Activated T-helper 9 cell treated with anti-CD3 and anti-CD28 coated beads, Interleukin-2, amount 50 U/mL, for 16 hours (primary cell): ENCODE measurements around the gene C2CD2L.
"Not testable (repeated sequence)": the region's sequence is repeated elsewhere in the genome, so short reads cannot be mapped to it uniquely, and the experiment has no call there.

Experiments used
- DNase-seq: peaks from one replicate; pipeline ENCODE4 v3.0.0-alpha.2; 2020; ENCODE audit warnings: low read depth

The C2CD2L gene

DNA sequence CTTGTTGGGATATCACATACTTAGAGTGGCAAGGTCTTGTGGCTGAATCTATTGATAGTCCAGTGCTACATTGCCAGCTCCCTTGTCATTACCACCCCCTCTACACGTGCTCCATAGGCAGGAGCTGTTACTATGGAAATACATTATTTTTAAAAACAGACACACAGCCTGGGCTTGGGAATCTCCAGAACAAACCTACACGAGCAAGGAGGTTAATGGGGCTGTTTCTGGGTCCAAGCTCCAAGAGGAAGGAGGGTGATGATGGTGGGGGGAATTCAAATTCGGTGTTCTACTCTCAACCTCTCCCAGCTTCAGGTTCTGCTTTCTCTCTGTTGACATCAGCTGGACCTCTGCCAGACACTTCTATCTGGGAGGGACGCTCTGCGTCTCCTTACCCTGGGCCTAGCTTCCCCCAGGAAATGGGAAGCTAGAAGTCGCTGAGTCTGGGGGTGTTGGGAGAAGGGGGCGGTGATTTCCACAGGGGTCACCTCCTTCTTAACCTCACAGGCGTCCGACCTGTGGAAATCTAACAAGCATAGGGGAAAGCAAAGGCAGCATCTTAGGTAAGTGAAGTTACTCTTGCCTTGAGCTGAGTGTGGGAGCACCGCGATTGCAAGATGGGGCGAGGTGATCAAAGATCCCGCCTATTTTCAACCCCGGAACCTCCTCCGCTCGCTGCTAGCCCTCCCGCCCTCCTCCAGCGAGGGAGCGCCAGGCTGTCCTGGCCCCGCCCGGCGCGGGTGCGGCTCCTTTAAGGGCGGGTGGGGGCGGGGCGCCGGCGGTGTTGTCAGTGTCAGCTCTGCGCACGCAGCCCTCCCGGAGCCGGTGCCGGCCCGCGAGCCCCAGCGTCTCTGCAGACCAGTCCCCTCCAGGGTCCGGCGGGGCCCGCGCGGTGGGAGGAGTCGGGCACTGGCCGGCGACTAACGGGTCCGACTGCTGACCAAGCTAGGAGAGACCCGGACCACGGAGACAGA, at the start of gene C2CD2L:
Gene C2CD2L, plus strand, starts transcription at position 781 of the 974 bp plus-strand sequence. CDS start 398 bp downstream, outside the sequence.
- peak; percentile 89 for DNase-seq

DNA sequence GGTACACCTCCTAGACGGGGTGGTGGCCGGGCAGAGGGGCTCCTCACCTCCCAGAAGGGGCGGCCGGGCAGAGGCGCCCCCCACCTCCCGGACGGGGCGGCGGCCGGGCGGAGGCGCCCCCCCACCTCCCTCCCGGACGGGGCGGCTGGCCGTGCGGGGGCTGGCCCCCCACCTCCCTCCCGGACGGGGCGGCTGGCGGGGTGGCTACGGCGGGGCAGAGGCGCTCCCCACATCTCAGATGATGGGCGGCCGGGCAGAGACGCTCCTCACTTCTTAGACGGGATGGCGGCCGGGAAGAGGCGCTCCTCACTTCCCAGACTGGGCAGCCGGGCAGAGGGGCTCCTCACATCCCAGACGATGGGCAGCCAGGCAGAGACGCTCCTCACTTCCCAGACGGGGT, 48.0 kb upstream of the C2CD2L start:
- not testable (repeated sequence) for DNase-seq

DNA sequence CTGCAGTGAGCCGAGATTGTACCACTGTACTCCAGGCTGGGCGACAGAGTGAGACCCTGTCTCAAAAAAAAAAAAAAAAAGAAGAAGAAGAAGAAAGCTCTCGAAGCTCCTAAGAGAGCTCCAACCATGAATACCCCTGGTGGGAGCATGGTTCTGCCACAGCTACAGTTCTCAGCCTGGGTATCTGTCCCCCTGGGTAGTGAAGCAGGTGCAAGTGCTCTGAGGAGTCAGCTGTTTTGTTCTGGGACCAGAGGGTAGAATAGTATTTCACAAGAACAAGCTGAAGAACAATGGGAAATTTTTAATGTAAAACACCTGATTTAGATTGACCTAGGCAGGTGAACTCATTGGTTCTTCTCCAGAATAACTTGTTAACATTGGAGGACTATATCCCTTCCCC, 45.9 kb upstream of the C2CD2L start:
- no peak for DNase-seq

DNA sequence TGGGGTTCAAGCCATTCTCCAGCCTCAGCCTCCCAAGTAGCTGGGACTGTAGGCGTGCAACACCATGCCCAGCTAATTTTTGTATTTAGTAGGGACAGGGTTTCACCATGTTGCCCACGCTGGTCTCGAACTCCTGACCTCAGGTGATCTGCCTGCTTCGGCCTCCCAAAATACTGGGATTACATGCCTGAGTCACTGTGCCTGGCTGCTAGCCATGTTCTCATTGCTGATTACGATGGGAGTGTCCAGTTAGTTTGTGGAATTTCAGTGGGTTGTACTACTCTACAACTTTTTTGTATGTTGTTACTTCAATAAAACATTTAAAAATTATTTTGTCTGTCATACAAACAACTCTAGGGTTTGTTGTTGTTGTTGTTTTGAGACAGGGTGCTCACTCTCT, 44.4 kb upstream of the C2CD2L start:
- DNase-seq: no peak

DNA sequence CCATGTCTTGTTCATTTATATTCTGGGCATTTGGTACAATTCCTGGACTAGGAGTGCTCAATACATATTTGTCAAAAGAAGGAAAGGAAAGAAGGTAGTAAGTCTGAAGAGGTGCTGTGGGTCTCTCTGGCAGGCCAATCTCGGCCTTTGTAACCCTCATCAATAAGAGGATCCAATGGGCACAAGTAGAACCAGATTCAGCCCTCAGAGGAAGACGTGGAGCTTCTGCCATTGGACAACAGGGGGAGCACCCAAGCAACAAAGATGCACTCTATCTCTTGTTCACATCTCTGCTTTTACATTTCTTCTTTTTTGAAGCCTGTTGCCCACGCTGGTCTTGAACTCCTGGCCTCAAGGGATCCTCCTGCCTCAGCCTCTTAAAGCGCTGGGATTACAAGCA, 41.8 kb upstream of the C2CD2L start:
- no peak for DNase-seq

DNA sequence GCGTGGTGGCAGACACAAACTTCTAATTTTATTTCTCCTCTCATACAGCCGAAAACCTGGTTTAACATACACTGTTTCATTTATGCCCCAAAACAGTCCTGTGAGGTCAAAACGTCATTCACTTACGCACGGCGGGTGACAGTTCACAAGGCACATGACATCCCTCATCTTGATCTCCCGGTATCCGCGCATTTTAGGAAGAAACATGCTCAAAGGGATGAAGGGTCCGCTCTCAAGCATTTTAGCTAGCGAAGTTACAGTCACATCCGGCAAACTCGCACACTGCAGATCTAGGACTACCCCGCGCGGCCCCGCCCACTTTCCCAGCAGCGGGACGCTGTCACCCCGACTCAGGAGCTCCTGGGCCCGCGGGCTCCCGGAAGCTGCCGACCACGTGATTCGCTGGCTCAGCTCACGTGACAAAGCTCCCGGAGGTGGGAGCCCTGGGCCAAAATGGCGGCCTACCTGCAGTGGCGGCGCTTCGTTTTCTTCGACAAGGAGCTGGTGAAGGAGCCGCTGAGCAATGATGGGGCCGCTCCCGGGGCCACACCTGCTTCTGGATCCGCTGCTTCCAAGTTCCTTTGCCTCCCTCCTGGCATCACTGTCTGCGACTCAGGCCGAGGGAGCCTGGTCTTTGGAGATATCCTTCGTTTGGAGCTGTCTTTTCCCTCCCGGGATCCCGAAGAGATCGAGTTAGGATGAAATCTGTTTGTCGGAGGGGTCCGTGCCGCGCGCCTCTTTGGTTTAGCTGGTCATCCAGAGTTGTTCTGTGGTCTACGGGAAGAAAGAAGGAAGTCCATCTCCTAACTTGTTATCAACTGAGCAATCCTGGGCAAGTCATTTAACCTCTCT, 39.5 kb upstream of the C2CD2L start, which contains the start of gene VPS11:
Gene VPS11, plus strand, starts transcription at position 448 of the 852 bp plus-strand sequence. Its CDS starts 6 bp downstream, at position 454.
- peak; percentile 97 for DNase-seq

DNA sequence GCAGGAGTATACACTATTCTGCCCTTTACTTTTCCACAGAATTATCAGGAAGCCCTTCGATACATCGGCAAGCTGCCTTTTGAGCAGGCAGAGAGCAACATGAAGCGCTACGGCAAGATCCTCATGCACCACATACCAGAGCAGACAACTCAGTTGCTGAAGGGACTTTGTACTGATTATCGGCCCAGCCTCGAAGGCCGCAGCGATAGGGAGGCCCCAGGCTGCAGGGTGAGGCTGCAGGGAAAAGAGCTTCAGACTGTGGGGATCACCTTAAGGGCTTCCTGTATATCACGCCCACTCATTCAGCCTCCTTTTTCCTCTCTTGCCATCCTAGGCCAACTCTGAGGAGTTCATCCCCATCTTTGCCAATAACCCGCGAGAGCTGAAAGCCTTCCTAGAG, 29.3 kb upstream of the C2CD2L start:
- DNase-seq: no peak

DNA sequence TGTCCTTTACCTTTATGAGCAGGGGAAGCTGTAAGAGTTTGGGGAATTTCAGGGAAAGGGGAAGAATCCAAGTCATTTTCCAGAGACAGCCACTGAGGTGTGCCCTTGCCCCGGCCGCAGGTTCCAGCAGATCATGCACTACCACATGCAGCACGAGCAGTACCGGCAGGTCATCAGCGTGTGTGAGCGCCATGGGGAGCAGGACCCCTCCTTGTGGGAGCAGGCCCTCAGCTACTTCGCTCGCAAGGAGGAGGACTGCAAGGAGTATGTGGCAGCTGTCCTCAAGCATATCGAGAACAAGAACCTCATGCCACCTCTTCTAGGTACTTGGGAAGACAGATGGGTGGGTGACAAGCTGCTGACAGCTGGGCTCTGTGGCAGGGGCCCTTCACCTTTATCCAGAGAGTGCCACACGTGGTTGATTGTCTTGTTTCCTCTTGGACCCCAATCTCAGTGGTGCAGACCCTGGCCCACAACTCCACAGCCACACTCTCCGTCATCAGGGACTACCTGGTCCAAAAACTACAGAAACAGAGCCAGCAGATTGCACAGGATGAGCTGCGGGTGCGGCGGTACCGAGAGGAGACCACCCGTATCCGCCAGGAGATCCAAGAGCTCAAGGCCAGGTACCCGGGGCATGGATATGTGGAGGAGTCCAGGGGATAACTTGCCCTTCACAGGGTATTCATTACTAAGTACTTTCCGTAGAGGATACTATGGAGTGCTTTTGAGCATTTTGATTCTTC, 28.3 kb upstream of the C2CD2L start:
- DNase-seq: no peak

DNA sequence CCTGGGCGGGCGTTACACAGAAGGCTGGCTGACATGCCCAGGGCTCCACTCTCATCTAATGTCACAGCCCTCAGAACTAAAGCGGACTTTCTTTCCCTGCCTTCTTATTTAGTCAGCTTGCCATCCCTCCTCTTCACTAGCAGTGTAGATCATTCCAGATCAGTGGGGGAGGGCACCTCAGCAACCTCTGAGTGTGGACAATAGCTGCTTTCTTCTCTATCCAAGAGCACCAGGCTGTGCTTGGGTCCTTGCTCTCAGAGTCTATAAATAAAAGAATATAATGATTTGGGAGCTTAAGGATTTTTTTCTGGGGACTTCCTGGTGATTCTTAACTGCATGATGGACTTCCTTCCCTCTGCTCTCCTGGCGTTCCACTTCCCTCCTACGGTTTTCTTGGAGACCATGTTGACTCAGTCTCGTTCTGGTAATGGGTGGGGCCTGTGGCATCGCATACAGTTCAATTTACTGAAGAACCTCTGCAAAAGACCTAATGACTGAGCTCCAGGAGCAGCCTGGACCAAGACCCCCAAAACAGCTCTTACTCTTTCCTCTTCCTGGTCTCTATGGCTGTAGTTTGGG, 25.4 kb upstream of the C2CD2L start:
- no peak for DNase-seq

DNA sequence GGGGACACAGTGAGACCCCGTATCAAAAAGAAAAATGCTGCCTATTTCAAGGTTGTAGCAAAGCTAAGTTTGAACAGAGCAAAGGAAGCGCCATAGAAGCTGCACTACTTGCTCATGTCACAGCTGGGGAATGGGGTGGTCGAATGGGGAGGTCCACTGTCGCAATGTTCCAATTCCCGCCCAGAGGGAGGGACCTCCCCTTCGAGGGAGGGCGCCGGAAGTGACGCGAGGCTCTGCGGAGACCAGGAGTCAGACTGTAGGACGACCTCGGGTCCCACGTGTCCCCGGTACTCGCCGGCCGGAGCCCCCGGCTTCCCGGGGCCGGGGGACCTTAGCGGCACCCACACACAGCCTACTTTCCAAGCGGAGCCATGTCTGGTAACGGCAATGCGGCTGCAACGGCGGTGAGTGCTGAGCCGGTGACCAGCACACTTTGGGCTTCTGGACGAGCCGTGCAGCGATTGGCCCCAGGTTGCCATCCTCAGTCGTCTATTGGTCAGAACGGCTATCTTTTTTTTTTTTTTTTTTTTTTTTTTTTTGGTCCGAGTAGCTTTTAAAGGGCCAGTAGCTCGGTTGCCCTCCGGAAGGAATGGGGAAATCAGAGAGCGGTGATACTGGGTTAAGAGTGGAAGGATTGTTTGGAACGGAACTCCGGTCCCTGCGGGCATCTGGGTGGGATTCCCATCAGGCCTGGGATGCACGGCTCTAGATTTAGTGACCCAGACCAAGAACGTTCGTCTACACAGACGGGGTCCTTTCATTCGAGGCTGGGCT, 22.3 kb upstream of the C2CD2L start, which contains the start of gene HMBS:
Gene HMBS, plus strand, starts transcription at position 219 of the 774 bp plus-strand sequence. Its CDS starts 153 bp downstream, at position 372.
- peak; percentile 85 for DNase-seq

DNA sequence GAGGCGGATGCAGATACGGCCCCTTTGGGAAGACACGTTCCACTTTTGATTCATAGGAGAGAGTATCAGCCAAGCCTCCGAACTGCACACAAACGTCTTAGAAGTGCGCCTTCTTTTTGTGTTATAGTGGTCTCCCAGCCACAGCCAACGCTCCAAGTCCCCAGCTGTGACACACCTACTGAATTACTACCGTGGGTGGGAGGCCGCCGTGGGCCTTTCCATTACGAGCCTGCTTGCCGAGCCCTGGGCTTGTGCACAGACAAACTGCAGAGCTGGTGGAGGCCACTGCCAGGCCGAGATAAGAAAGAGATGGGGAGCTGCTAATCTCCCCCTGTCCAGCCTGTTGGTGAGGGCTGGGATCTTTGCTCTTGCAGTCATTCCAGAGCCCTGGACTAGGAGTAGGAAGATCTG, 21.7 kb upstream of the C2CD2L start:
- no peak for DNase-seq

DNA sequence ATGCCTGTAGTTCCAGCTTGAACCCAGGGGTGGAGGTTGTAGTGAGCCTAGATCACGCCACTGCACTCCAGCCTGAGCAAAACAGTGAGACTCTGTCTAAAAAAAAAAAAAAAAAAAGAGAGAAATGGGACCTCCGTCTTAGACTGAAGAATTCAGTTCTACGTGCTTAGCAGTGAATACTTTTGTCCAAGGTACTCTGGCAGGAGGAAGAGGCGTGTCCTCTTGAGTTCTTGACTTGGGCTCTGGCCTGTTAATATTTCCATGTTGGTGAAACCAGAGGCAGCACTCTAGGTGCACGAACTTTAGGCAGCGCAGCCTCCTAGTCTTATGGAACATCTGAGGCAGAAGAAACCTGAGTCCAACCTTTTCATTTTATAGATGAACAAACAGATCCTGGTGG, 20.0 kb upstream of the C2CD2L start:
- DNase-seq: no peak

DNA sequence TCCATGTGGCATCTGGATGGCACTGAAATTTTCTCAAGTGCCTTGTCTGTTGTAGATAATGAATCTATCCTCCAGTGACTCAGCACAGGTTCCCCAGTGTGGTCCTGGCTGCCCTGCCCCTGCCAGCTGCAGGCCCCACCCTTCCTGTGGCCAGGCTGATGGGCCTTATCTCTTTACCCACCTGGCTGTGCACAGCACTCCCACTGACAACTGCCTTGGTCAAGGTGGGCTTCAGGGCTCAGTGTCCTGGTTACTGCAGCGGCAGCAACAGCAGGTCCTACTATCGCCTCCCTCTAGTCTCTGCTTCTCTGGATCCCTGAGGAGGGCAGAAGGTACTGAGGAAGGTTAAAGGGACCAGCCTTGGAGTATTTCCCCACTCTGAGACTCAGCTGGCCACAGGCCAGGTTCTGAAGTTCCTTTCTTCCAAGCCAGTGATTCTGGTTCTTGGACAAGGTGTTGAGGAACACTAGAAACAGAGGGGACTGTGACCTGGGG, 19.4 kb upstream of the C2CD2L start:
- no peak for DNase-seq

DNA sequence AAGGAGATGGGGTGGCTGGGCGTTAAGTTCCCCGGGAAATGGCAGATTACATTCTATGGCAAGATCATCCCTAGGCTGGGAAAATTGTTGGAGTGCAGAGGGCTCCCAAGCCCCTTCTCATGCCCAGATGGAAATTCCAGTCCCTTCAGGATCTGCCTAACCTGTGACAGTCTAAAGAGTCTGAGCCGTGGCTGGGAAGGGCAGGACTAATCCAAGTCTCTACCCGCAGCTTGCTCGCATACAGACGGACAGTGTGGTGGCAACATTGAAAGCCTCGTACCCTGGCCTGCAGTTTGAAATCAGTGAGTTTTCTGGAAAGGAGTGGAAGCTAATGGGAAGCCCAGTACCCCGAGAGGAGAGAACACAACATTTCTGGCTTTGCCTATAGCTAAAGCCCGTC, 18.7 kb upstream of the C2CD2L start:
- DNase-seq: no peak

DNA sequence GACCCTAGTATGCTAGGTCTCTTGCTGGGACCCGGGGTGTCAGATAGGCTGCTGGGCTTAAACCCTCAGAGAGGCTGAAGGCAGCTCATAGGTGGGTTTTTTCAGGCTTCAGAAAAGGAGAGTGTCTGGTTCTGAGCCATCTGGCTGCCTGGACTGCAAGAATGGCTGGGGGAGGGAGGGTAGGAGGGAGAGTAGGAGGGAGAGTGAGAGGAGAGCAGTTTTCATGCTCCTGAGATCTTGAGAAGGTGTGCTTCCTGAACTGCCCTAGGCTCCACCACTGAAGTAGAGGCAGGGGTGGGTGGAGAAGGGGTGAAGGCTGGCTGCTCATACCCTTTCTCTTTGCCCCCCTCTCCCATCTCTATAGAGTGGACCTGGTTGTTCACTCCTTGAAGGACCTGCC, 17.8 kb upstream of the C2CD2L start:
- no peak for DNase-seq

DNA sequence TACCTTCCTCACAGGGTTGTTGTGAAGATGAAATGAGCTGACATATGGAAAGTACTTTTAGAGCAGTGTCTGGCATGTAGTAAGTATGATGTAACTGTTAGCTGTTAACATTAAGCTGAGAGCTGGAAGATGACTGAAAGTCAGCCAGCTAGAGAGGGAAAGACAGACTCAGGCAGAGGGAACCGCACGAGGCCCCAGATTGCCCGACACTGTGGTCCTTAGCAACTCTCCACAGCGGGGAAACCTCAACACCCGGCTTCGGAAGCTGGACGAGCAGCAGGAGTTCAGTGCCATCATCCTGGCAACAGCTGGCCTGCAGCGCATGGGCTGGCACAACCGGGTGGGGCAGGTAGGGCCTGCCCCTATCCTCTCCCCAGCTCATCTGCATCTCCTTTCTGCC, 16.0 kb upstream of the C2CD2L start:
- no peak for DNase-seq

DNA sequence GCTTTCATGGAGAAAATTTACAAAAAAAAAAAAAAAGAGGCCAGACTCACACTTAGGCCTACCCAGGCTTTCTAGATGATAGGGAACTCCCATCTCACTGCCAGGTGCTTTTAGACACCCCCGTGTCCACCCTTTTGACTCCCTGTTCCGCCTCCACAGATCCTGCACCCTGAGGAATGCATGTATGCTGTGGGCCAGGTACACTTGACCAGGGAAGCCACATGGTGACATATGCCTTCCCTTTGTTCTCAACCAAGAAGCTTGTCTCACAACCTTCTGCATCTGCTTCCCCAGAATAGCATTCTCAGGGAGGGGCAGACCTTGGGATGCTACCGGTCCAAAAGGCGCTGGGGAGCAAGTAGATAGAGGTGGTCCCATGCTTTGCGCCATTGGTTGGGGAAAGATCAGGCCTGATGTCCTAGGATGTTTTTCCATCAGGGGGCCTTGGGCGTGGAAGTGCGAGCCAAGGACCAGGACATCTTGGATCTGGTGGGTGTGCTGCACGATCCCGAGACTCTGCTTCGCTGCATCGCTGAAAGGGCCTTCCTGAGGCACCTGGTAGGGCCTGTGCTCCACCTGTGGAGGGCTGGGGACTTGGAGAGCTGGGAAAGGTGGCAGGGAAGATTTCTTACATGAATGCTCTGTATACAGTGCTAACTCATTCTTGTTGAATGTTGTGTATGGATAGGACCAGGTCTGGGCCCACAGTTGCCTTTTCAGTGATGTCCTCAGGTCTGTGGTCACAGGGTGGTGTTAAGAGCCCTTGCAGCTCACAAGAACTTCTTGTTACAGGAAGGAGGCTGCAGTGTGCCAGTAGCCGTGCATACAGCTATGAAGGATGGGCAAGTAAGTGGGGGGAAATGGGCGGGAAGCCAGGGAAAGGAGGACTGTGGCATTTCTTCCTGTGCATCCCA, 14.9 kb upstream of the C2CD2L start:
- DNase-seq: no peak

DNA sequence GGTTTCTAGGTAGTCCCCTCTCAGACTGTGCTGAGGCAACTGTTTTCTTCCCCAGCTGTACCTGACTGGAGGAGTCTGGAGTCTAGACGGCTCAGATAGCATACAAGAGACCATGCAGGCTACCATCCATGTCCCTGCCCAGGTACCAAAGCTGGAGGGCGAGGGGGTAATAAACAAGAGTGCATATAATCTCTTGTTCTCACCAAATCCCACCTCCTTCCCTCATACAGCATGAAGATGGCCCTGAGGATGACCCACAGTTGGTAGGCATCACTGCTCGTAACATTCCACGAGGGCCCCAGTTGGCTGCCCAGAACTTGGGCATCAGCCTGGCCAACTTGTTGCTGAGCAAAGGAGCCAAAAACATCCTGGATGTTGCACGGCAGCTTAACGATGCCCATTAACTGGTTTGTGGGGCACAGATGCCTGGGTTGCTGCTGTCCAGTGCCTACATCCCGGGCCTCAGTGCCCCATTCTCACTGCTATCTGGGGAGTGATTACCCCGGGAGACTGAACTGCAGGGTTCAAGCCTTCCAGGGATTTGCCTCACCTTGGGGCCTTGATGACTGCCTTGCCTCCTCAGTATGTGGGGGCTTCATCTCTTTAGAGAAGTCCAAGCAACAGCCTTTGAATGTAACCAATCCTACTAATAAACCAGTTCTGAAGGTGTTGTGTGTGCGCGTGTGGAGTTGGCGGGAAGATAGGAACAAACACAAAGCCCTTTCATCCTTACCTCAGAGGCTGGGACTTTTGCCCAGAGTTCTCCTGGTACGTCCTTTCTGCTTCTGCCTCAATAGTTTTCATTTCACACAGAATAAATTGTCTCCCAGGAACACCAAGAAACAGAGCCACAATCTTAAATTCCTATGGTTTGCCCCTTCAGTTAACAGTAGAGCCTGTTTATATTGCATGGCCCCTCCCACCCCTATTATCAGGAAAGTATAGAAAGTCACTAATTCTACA, 14.0 kb upstream of the C2CD2L start:
- no peak for DNase-seq
